ENCODE data around the gene CR1.

DNA sequence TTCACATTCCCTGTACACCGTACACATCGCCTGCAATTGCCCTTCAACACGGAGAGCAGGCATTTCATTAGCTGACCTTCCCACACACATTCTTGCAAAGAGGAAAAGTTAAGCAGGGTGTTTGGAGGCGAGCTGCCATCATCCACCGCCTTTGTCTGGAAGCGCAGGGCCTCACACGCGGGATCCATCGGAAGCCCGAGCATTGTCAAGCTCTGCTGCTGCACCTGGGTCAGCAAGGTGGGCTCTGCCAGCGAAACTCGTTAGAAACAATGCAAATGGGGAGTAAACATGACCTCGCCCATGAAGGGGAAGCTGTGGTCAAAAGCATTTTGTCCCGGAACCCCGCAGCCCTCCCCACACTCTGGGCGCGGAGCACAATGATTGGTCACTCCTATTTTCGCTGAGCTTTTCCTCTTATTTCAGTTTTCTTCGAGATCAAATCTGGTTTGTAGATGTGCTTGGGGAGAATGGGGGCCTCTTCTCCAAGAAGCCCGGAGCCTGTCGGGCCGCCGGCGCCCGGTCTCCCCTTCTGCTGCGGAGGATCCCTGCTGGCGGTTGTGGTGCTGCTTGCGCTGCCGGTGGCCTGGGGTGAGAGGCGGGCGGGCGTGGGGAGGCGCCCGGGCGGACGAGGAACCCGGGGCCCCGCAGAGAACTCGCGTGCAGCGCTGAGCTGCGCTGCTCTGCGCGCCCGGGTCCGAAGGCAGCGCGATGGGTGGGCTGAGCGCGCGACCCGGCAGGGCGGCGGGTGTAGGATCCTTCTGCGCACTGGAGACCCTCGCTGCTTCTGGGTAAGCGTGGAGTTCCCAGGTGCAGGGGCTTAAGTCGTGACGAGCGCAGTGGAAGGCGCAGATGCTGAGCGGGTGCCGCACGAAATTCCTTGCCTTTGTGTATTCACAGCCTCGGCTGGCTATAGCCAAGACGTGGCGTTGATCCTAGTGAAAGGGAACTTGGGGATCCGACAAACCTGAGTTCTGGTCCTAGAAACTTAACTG is at the start of gene CR1:
- TF ChIP-seq CTCF (IDR thresholded peaks at IDR 0.05) (no peak), POLR2A (IDR thresholded peaks at IDR 0.05) (no peak)

All from Peyer's patch (tissue), 4 donors.